HG03196 (cell line): Measurements from ENCODE around the gene CCNB2.
"Not testable (repeated sequence)": the region's sequence is repeated elsewhere in the genome, so short reads cannot be mapped to it uniquely, and the experiment has no call there.

Source experiments
- ATAC-seq: cut with Tn5 transposase; IDR thresholded peaks from one replicate; pipeline ENCODE4 v1.9.1; 2021; ENCODE audit not compliant: unreplicated experiment

Gene CCNB2

DNA sequence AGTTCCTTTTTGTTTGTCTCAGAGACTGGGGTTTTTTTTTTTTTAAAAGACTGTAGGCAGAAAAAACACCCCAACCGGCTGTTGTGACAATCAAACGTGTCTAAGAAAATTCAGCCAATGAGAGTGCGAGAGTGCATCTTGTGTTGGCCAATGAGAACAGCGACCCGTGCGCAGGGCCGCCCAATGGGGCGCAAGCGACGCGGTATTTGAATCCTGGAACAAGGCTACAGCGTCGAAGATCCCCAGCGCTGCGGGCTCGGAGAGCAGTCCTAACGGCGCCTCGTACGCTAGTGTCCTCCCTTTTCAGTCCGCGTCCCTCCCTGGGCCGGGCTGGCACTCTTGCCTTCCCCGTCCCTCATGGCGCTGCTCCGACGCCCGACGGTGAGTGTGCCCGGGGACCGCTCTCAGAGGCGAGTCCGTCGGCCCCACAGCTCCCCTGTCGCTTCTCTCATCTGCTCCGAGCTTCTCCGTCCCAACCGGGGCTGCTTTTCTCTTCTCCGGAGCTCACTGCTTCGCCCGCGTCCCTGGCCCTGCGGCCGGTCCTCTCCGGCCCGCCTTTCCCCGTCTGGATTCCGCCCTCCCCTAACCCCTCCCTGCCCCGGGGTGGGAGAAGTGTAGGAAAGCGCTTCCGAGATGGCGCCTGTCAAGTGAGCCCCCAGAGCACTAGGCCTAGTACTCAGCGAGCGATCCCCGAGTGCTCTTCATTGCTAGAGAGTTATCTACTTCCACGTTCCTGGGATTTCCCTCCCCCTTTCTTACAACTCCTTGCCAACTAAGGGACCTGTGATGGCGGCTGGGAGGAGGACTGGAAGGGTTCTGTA is at the start of gene CCNB2:
CCNB2 (plus strand) TSS at position 235 of the 821 bp plus-strand sequence; CDS start at position 358, 123 bp downstream.
- peak; percentile 89 for ATAC-seq

DNA sequence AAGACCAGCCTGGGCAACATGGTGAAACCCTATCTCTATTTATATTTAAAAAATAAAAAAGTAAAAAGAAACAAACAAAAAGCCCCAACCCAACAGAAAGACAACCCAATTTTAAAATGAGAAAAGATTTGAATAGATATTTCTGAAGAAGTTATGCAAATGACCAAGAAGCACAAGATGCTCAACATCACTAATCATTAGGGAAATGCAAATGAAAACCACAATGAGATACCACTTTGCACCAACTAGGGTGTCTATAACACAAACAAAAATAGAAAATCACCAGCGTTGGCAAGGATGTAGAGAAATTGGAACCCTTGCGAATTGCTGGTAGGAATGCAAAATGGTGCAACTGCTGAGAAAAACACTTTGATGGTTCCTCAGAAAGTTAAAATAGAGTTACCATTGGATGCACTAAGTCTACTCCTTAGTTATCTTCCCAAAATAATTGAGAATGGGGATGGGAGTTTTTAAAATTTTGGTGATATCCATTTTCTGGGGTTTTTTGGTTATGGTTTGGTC is 45.8 kb upstream of the CCNB2 start:
- no peak for ATAC-seq

DNA sequence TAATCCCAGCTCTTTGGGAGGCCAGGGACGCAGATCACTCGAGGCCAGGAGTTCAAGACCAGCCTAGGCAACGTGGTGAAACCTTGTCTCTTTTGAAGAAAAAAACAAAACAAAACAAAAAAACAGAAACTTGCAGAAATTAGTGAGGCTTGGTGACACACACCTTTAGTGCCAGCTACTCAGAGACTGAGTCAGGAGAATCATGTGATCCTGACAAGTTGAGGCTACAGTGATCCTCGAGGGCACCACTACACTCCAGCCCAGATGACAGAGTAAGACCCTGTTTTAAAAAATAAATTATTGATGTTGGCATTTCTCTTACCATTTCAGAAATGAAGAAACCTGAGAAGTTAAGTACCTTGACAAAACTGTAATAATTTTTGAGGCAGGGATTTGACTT is 44.6 kb upstream of the CCNB2 start:
- no peak for ATAC-seq

DNA sequence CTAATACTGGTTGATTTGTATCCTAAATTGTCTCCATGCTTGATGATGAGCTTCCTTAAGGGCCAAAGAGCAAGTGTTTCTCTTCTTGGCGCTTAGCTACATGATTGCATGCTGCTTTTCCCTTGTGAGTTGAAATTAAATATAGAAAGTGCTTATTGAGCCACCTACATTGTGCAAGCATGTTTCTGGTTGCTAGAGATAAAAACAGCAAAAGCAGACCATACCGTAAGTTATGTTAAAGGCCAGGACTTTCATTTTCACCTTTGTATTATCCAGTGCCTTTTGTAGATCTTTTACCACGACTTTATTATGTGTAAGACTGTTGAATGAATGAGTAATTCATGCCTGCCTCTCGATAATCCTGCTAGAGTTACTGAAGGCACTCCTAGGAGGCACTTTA is 41.9 kb upstream of the CCNB2 start:
- ATAC-seq, result no peak

DNA sequence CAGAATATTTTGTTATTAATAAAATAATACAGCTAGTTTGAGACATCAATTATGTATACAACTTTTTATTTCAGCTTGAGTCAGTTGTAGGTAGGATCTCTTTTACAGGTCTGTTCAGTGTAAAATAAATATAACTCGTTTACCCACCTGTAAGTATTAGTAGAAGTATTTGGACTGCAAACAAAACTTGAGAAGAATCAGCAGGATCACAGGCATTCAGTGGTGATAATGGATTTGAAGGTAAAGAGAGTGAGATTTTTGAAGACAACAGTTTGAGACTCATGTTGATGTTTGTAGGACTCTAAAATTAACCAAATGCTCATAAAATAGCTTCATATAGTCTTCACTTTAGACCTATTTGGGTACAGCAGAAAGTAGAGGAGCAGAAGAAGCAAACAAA is 35.5 kb upstream of the CCNB2 start:
- no peak for ATAC-seq

DNA sequence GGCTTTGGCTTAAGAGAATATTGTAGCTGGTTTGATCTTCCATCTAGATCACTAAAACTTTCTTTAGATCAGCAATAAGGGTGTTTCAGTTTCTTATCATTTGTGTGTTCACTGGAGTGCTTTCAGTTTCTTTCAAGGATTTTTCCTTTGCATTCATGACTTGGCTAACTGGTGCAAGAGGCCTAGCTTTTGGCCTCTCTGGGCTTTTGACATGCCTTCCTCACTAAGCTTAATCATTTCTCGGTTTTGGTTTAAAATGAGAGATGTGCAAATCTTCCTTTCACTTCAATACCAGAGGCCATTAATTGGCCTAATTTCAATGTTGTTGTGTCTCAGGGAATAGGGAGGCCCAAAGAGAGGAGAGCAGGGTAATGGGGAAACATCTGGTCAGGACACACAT is 30.3 kb upstream of the CCNB2 start:
- ATAC-seq, result no peak

DNA sequence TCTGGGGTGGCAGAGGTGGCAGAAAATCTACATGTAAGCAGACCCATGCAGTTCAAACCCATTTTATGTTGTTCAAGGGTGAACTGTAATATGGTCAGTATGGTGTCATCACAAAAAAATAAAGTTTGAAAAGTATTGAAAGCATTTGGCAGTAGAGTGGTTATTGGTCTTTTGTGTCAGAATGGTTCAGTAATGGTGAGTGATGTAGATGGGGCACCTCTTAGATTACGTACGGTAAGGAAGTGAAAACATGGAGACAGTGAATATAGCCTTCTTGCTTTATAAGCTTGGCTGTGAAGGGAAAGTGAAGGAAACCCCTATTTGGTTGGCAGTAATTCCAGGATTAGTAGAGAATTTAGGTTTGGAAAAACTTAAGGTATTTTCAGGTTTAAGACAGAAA is 17.2 kb upstream of the CCNB2 start:
- ATAC-seq, result no peak

DNA sequence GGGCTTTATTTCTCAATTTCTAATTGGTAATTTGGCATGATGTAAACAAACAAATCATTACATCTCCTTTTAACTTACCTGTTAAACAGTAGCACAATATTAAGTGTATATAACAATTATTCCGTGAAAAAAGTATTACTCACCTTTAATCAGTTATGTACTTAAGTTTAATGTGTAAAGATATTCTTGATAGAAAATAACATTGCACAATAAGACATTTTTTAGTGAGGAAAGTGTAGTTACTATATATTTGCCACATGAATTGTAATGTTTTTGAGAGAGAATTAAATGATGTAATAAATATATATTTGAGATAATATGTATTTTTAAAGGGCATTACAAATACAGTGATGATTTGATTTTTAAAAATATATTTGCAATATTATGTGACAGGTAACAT is 10.9 kb upstream of the CCNB2 start:
- ATAC-seq, result no peak

DNA sequence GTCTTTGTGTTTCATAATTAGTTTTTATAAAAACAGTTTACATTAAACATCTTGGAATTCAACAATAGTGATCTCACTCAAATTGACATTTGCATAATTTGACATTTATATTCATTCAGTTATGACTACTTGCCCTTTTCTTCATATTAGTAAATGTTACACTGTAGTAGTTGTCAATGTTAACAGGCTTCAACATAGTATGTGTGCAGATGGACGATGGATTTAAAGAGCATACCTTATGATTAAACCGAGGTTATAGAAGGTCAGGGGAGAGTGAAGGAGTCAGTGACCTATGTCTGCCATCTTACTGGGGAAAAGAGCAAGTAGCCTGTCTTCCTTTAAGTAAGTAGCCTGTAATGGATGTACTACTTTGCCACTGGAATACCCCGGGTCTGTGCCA is 8.5 kb upstream of the CCNB2 start:
- ATAC-seq, result no peak

DNA sequence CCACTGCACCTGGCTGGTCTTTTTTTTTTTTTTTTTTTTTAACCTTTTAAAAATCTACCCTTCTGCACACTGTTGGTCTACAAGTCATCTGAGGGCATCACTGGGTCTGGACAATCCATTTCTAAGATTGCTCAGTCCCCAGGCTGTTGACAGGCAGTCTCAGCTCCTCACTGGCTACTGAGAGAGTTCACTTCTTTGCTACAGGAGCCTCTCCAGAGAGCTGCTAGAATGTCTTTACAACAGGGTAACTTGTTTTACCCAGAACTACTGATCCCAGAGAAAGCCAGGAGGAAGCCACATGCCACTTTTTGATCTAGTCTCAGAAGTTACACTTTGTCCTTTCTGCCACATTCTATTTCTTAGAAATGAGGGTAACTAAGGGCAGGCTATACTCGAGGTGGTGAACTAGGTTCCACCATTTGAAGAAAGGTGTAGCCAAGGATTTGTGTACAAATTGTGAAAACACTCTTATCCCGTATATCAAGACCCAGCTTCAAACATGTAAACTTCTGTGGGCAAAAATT is 5.7 kb upstream of the CCNB2 start:
- no peak for ATAC-seq

DNA sequence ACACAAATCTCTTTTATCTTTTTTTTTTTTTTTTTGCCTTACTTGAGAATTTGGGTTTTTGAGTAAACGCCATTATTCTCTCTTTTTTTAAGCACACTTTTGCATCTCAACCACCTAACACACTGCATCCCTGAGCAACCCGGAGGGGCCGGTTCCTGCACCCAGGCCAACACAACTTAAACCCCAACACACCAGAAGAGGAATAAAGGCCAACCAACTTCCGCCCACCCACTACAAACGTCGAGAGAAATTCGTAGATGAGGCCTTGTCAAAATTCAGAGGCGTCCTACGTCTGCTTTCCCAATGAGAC is 389 bp upstream of the CCNB2 start:
- ATAC-seq, result no peak

DNA sequence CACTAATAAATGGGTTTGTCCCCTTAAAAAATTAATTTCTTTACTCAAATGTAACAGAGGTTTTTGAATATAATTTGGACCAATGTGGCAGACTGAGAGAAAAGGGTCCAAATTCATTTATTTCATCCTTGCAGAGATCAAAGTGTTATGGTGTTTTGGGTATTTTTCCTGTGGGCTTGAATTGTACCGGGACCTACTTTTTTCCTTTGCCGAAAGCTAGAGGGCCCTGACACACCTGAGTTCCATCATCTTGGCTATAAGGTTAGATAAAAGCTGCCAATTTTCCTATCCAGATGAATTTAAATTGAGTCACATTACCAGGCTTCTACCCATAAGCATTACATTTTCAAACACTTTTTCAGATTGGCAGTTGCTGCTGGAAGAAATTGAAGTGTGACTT is 908 bp downstream of the CCNB2 start:
- no peak for ATAC-seq

DNA sequence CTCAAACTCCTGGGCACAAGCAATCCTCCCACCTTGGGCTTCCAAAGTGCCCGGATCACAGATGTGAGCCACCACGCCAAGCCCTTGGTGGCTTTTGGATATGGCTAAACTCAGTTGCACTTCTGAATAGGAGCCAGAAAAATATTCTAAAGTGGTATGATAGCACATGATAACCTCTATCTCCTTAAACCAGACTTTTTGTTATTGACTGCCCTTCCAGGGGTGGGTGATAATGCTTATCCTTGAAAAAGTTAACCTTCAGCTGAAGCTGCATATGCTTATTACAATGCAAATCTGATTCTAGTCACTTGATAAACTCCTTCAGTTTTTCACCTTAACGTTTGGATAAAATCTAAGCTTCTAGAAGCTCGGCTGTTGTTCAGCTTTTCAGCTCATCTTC is 6.3 kb downstream of the CCNB2 start:
- ATAC-seq, result no peak

DNA sequence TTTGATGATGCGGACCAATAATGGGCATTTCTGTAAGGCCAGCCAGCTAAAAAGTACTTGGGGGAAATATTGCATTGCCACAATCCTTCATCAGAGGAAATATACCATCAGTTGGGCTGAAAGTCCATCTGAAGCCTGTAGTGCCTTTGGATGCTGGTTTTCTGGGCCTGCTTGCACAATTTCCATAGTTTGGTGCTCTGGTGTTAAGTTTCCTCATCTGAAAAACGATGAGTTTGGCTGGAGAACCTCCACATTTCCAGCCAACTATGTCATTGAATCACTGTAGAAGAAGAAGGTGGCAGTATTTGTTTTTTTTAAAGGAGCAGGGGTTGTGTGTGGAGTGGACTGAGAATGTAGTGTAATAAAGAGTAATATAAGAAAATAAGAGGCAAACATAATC is 10.1 kb downstream of the CCNB2 start:
- ATAC-seq, result no peak

DNA sequence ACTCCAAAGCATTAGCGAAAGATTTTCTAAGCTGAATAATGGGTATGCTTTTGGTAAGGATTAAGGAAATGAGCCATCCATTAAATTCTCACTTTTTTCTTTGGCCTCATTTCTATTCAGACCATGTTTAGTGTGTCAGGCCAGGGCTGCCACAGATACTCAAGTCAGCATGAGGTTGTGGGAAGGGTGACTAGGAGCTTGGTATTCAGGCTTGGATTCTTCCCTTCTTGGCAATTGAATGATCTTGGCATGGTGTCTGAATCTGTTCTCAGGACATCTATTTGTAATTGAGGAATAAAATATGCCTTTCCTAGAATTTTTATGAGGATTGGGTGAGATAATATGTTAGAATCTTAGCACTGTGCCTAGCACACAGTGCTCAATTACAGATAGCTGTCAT is 11.2 kb downstream of the CCNB2 start:
- no peak for ATAC-seq

DNA sequence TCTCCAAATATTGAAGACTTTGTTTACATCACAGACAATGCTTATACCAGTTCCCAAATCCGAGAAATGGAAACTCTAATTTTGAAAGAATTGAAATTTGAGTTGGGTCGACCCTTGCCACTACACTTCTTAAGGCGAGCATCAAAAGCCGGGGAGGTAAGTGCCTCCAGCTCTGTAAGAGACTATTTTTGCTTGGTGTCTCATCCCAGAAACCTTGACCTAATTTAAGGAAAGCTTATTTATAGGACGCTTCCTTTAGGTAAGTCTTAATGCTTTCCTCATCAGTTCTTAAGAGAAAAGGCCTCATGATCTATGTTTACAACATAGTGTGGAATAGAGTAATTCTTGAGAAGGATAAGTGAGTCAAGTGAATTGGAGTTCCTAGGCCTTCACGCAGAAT is 11.8 kb downstream of the CCNB2 start:
- no peak for ATAC-seq

DNA sequence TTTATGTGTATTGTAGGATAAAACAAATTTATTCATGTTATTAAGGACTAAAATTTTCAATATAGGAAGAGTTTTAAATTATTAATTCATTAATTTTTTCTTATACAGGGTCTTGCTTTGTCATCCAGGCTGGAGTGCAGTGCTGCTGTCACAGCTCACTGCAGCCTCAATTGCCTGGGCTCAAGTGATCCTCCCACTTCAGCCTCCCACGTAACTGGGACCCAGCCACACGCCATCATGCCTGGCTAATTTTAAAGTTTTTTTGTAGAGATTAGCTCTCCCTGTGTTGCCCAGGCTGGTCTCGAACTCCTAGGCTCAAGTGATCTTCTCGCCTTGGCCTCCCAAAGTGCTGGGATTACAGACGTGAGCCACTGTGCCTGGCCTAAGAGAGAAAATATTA is 14.7 kb downstream of the CCNB2 start:
- no peak for ATAC-seq

DNA sequence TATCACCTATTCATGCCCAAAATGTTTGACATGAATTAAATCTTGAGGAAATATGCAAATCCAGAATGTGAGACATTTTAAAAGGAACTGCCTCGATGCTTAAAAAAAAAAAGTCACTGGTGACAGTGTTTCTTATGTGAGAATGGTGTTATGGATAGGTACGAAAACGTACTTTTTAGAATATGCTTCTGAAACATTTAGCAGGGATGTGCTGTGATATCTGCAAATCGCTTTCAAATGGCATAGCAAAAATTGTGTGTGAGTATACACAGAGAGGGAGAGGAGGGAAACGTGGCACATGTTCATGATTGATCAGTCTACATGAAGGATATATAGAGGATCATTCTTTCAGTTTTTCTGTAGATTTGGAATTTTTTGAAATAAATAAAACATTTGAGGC is 16.0 kb downstream of the CCNB2 start:
- no peak for ATAC-seq

DNA sequence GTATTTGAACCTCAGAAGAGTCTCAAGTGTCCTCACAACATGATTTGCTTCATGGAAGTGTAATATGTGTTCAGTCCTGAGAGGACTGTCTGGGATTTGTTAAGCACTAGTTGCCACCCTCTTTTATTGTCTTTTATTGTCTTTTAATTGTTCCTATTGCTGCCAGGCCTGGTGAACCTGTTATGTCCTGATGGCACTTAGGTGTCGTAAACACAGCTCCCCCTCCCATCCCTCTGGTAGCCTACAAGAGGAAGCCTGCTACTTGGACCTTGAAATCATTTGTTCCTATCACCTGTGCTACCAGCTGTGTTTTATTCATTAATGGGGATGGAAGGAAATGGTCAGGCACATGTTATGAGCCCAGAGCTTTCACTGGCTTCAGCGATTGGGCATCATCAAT is 19.3 kb downstream of the CCNB2 start:
- no peak for ATAC-seq

DNA sequence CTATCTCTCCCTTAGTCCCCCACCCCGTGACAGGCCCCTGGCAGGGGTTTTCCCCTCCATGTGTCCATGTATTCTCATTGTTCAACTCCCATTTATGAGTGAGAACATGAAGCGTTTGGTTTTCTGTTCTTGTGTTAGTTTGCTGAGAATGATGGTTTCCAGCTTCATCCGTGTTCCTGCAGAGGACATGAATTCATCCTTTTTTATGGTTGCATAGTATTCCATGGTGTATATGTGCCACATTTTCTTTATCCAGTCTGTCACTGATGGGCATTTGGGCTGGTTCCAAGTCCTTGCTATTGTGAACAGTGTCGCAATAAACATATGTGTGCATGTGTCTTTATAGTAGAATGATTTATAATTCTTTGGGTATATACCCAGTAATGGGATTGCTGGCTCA is 20.7 kb downstream of the CCNB2 start:
- ATAC-seq, result not testable (repeated sequence)

DNA sequence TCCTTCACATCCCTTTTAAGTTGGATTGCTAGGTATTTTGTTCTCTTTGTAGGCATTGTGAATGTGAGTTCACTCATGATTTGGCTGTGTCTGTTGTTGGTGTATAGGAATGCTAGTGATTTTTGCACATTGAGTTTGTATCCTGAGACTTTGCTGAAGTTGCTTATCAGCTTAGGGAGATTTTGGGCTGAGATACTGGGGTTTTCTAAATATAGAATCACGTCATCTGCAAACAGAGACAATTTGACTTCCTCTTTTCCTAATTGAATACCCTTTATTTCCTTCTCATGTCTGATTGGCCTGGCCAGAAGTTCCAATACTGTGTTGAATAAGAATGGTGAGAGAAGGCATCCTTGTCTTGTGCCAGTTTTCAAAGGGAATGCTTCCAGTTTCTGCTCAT is 22.3 kb downstream of the CCNB2 start:
- not testable (repeated sequence) for ATAC-seq

DNA sequence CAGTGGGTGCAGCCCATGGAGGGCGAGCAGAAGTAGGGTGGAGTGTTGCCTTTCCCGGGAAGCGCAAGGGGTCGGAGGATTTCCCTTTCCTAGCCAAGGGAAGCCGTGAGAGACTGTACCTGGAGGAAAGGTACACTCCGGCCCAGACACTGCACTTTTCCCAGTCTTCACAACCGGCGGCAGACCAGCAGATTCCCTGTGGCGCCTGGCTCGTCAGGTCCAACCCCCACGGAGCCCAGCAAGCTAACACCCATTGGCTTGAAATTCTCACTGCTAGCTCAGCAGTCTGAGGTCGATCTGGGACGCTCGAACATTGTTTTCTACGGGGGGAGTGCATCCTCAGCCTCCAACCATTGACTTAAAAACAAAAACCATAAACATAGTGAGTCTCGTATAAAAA is 26.5 kb downstream of the CCNB2 start:
- ATAC-seq, result no peak

DNA sequence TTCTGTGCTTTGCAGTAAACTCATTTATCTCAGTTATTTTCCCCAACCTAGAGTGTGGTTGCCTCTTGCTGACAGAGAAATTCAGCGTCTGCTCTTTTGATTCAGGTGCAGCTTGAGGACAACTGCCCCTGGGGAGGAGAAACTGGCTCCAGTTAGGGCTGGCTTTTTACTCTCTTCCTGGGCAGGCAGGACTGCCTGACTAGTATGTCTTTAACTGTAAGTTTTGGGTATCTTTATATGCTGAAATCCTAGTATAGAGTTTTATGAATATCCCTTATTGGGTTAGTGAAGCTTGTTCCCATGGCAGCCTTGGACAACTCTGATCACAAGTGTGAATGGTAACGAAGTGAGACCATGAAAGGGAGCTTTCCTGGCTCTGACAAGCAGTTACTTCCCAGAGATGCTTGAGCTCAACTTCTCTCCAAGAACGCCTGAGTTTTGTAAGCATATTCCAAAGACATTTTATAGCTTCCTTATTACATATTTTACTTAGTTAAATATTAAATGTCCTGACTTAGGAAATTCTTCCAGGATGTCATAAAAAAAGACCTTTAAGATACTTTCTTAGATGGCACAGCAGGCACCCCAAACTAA is 27.1 kb downstream of the CCNB2 start:
- ATAC-seq, result no peak
